AG10803 (cell line): Measurements from ENCODE around the gene PODXL2.
A peak's percentile ranks its signal among the peaks of the same experiment; 100 is the strongest.

Experiments
- DNase-seq: peaks from one replicate; pipeline ENCODE4 v3.0.0; 2010; ENCODE audit warnings: low read depth
- H3K4me3 ChIP-seq: 2 replicates; pipeline ENCODE4 v1.5.1; 2011; ENCODE audit warnings: mild to moderate bottlenecking, low read length, control low read depth
- CTCF ChIP-seq: conservative IDR thresholded peaks from 2 replicates; pipeline ENCODE4 v1.5.1; 2011; ENCODE audit warnings: mild to moderate bottlenecking, low read length, control low read depth, inconsistent platforms

The PODXL2 gene

GRCh38 chr3:127588806-127589577 lies 40.0 kb upstream of the PODXL2 start:
- no peak for TF ChIP-seq CTCF
- peak overlapping the region; percentile 84 for H3K4me3 ChIP-seq
- peak; percentile 78 for DNase-seq

DNA sequence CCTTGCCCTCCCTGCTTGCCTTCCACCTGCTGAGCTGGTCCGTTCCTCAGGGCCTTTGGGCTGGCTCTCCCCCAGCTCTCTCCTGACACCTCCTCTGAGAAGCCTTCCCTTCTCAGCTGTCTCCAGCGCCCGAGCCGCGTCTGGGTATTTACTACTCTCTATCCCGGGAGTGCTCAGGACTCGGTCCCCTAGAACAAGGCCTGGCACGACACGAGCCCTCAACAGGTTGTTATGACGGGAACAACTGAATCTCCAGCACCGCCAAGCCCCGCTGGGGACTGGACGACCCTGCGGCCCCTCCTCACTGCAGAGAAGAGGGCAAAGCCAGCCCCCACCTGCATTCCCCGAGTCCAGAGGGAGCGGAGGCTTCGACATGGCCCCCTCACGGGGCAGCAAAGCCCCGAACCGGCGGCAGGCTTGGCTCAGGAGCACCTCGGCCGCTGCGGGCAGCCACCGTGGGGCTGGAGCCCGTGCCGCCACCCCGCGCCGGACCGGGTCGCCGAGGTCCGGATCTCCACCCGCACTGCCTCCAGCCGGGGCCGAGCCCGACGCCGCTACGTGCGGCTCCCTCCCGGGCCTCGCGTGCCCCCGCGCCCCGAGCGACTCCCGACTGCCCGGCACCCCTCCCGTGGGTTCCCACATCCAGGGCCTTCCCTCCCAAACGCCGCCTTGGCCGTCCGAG lies 39.2 kb upstream of the PODXL2 start:
- H3K4me3 ChIP-seq, result peak overlapping the region; percentile 84
- no peak for TF ChIP-seq CTCF
- DNase-seq, result no peak

GRCh38 chr3:127590282-127590592 lies 38.7 kb upstream of the PODXL2 start:
- no peak for DNase-seq
- H3K4me3 ChIP-seq, result peak overlapping the region; percentile 84
- TF ChIP-seq CTCF, result no peak

DNA sequence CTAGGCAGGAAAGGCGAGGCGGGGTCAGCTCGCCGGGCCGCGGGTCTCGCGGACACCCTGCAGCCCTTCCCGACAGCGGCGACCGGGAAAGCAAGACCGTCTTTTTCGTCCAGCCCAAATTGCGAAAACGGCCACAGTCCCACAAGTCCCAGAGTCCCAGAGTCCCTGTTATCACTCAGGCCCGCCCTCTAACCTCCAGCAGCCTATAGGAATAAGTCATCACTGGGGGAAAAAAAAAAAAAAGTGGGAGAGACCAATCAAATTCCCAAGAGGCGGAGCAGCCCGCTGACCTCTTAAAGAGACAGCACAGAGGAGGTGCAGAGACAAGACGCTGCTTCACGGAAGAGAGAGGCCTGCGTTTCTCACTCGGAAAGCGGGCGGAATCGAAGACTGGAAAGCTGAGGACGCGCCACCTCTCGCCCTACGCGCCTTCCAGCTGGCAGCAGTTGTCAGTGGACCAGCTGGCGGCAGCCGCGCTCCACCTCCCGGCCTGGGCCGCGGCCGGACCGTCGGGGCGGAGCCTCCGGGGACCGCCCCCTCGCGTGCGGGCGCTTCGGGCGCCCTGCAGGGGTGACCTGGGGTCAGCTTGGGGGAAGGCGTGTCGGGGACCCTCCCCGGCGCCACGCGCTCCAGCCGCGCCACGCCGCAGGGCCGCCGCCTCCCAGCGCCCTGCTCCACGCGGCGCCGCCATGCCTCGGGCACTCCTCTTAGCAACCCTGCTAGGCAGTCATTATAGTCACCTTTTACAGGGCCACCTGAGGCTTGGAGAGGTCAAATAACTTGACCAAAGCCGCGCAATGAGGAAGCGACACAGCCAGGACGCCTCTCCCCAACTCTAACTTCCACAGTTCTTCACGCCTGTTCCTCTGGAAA lies 38.2 kb upstream of the PODXL2 start, which contains the start of gene TPRA1:
Gene TPRA1 (minus strand): TSS at position 141 of the 873 bp plus-strand sequence. CDS start 10,587 bp downstream, outside the sequence.
- DNase-seq, result peak; percentile 98
- TF ChIP-seq CTCF, result peak; percentile 12; the same call in 1 of the 2 replicates
- H3K4me3 ChIP-seq, result peak within 1 kb of the TSS; percentile 84

- DNase-seq, result no peak
- no peak for TF ChIP-seq CTCF
- H3K4me3 ChIP-seq, result no peak overlapping the region
Measured at GRCh38 chr3:127593178-127593577, 35.8 kb upstream of the PODXL2 start.

DNA sequence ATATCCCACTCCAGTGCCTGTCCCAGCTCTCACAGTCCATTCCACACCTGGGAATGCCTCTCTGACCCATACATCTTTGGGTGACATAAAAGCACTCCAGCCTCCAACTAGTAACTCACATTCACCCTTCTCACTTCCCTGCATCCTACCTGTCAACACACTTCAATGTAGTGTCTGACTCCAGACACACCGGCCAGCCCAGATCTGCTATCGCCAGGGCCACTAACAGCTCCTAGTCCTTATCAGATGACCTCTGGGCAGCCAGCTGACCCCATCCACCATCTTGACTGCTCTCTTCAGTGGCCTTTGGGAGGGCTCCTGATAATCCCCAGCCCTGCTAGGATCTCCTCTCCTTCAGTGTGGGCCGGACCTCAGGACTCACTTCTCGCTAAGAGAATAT lies 33.7 kb upstream of the PODXL2 start:
- TF ChIP-seq CTCF, result no peak
- no peak for DNase-seq
- H3K4me3 ChIP-seq, result no peak overlapping the region
